Right ventricle myocardium superior (tissue), 1 donor: Measurements from ENCODE around the gene FCF1. TPM values are rescaled to one million over a fixed set of nuclear protein-coding genes. Genes with fewer than 3 reads are reported as not detected.
"Not testable (repeated sequence)": the region's sequence is repeated elsewhere in the genome, so short reads cannot be mapped to it uniquely, and the experiment has no call there.

Experiments
- ATAC-seq: fragments of 200-7000 bp; cut with Tn5 transposase; one replicate; pipeline ENCODE4 v1.9.1; 2020; ENCODE audit warnings: mild to moderate bottlenecking; ENCODE audit not compliant: poor library complexity
- DNase-seq: peaks from one replicate; pipeline ENCODE4 v3.0.0-alpha.2; 2020
- intact Hi-C: fragments of 100-400 bp; cut with DNase I; formaldehyde crosslinking; loops from one replicate; pipeline ENCODE4 v1.11.2; 2022
- total RNA-seq: library from RNA; stranded (reverse); fragmentation: NEBNext Ultra II Directional; extraction: Animal tissue kit (Norgen Biotek cat#: 25700); gene quantifications from one replicate; pipeline ENCODE4 v1.2.1, GENCODE V29; 2021
- donor health status: DM: no; HTN: yes; CAD: no; lungs with severe emphysema.

FCF1 gene
- total RNA-seq, 1 donor from 2014 or later, result 35.8 TPM

DNA sequence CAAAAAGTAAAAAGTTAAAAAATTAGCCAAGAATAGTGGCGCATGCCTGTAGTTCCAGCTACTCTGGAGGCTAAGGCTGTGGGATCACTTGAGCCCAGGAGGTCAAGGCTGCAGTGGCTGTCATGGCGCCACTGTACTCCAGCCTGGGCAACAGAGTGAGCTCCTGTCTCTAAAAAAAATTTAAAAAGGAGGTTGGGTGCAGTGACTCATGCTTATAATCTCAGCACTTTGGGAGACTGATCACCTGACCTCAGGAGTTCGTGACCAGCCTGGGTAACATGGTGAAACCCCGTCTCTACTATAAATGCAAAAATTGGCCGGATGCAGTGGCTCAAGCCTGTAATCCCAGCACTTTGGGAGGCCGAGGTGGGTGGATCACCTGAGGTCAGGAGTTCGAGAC lies 42.0 kb downstream of the FCF1 start:
- intact Hi-C loops, result no loop called here
- no peak for ATAC-seq

GRCh38 chr14:74756326-74756725 lies 43.4 kb downstream of the FCF1 start:
- intact Hi-C loops, result no loop called here
- DNase-seq (no peak), ATAC-seq (no peak)

More for the DNA sequence above, 42.0 kb downstream of the FCF1 start:
- DNase-seq, result no peak

GRCh38 chr14:74758505-74758904 lies 45.6 kb downstream of the FCF1 start:
- DNase-seq, intact Hi-C loops, ATAC-seq: not testable (repeated sequence)

- ATAC-seq (peak; percentile 99), DNase-seq (peak; percentile 95)
- intact Hi-C loops, result no loop called here
Measured at GRCh38 chr14:74762917-74763802, 50.2 kb downstream of the FCF1 start, which contains the start of gene YLPM1. Gene YLPM1 (plus strand): TSS chr14:74763316. CDS start chr14:74763490, 174 bp downstream.

GRCh38 chr14:74763803-74764531 lies 51.0 kb downstream of the FCF1 start:
- ATAC-seq (no peak), DNase-seq (no peak)
- intact Hi-C loops, result no loop called here

DNA sequence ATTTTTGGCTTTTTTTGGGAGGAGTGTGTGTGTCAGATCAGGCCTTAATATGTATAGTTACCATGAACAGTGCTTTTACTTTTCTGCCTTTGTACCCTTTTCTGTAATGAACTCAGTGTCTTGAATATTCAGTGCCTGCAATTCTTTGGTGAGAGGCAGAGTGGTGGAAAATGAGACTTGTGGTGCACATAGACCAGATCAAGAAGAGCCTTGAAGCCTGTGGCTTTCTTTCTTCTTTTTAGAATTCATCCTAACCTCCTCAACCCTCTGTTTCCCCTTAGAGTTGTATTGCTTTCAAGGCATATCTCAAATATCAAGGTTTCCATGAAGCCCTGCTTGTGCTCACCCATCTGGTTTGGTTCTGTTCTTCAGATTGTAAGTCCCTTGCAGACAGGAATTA lies 52.8 kb downstream of the FCF1 start:
- DNase-seq, result no peak
- no peak for ATAC-seq
- intact Hi-C loops, result no loop called here

DNA sequence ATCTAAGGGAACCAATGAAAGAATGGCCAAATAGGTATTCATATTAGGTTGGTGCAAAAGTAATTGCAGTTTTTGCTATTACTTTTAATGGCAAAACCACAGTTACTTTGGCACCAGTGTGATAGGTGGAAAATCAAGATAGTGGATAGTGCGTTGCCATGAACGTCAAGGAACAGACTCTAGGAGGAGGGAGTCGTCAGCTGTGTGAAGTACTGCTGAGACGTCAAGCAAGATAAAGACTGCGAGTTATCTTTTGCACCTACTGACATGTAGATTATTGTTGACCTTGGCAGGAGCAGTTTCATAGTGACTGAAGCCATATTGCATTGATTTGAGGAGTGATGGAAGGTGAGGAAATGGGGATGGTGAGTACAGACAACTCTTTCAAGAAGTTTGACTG lies 58.5 kb downstream of the FCF1 start:
- ATAC-seq, result no peak
- DNase-seq, result no peak
- intact Hi-C loops, result no loop called here

DNA sequence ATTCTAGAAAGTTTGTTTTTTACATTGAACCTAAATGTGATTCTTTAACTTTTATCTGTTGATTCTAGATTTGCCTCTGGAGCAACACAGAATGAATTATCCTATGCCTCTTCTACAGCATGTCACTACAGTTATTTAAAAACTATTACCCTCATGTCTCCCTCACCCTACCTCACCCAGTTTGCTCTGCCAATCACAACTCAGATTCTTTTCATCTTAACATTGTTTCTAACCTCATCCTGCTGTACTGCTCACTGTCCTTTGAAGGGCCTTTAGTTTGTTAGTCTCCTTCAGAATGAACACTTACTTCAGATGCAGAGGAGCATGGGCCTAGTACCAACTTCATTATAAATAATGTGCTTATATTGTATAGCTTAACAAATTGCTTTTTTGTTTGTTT lies 71.7 kb downstream of the FCF1 start:
- intact Hi-C loops, result no loop called here
- ATAC-seq, result peak; percentile 20

GRCh38 chr14:74785056-74785613 lies 72.2 kb downstream of the FCF1 start:
- DNase-seq (no peak), ATAC-seq (no peak)
- intact Hi-C loops, result no loop called here

More for the DNA sequence above, 71.7 kb downstream of the FCF1 start:
- DNase-seq, result no peak

- intact Hi-C loops, result no loop called here
- no peak for DNase-seq
- ATAC-seq, result no peak
Measured at GRCh38 chr14:74786796-74787315, 73.9 kb downstream of the FCF1 start.

Other genes starting within 250 kb of the FCF1 start
- 75.8 TPM for gene NPC2, start 219.8 kb upstream of the FCF1 start, total RNA-seq
- gene ISCA2, start 219.4 kb upstream of the FCF1 start, total RNA-seq, result 38.3 TPM
- gene LTBP2, start 100.9 kb upstream of the FCF1 start, total RNA-seq, result 11.9 TPM
- 22.6 TPM for gene AREL1, start 64 bp upstream of the FCF1 start, total RNA-seq
- 26.6 TPM for gene YLPM1, start 50.2 kb downstream of the FCF1 start, total RNA-seq
- gene PROX2, start 163.0 kb downstream of the FCF1 start, total RNA-seq, result not detected
- 205 TPM for gene DLST, start 168.8 kb downstream of the FCF1 start, total RNA-seq
- gene RPS6KL1, start 210.1 kb downstream of the FCF1 start, total RNA-seq, result 16.8 TPM
- gene PGF, start 242.5 kb downstream of the FCF1 start, total RNA-seq, result 5.1 TPM